Measurements from ENCODE around the gene TMC1. TPM values are rescaled to one million over a fixed set of nuclear protein-coding genes. Genes with fewer than 3 reads are reported as not detected.
"Not testable (repeated sequence)": the region's sequence is repeated elsewhere in the genome, so short reads cannot be mapped to it uniquely, and the experiment has no call there.

The TMC1 gene
- total RNA-seq, 1 donor, result 0.36 TPM

- no peak overlapping the region for H3K4me3 ChIP-seq (ENCODE audit: low read depth, low read length)
- no peak for DNase-seq (ENCODE audit: low read depth)
- no peak for TF ChIP-seq CTCF (IDR thresholded peaks at IDR 0.05; ENCODE audit: insufficient read depth, low read length)
These were observed 323.0 kb downstream of the TMC1 start for GRCh38 chr9:72844440-72844768.

DNA sequence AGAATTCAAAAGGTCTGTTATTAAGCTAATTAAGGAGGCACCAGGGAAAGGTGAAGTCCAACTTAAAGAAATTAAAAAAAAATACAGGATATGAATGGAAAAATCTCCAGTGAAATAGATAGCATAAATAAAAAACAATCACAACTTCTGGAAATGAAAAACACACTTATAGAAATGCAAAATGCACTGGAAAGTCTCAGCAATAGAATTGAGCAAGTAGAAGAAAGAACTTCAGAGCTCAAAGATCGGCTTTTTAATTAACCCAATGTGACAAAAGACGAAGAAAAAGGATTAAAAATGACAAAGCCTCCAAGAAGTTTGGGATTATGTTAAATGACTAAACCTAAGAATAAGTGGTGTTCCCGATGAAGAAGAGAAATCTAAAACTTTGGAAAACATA lies 323.6 kb downstream of the TMC1 start:
- not testable (repeated sequence) for H3K4me3 ChIP-seq (ENCODE audit: low read depth, low read length); DNase-seq (ENCODE audit: low read depth)

GRCh38 chr9:72850209-72850608 lies 328.8 kb downstream of the TMC1 start:
- DNase-seq (ENCODE audit: low read depth), result not testable (repeated sequence)

DNA sequence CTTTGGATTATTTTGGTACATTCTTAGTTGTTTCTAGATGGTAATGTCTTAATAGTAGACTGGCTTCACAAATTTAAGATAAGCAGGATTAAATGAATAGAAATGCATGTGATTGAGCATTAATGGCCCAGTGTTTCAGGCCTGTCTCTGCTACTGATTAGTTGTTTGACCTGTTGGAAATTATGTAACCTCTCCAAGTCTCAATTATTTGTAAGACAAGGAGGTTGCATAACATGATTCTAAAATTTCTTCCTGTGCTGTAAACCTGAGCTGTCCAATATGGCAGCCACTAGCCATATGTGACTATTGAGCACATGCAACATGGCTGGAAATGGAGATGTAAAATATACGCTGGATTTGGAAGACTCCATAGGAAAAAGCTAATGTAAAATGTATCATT lies 333.9 kb downstream of the TMC1 start:
- TF ChIP-seq CTCF (IDR thresholded peaks at IDR 0.05; ENCODE audit: insufficient read depth, low read length), result no peak
- H3K4me3 ChIP-seq (ENCODE audit: low read depth, low read length), result no peak overlapping the region
- DNase-seq (ENCODE audit: low read depth), result no peak

More at GRCh38 chr9:72850209-72850608, 328.8 kb downstream of the TMC1 start:
- H3K4me3 ChIP-seq (ENCODE audit: low read depth, low read length), result not testable (repeated sequence)

GRCh38 chr9:72855890-72856523 lies 334.6 kb downstream of the TMC1 start:
- TF ChIP-seq CTCF (IDR thresholded peaks at IDR 0.05; ENCODE audit: insufficient read depth, low read length), result no peak
- no peak overlapping the region for H3K4me3 ChIP-seq (ENCODE audit: low read depth, low read length)
- no peak for DNase-seq (ENCODE audit: low read depth)

DNA sequence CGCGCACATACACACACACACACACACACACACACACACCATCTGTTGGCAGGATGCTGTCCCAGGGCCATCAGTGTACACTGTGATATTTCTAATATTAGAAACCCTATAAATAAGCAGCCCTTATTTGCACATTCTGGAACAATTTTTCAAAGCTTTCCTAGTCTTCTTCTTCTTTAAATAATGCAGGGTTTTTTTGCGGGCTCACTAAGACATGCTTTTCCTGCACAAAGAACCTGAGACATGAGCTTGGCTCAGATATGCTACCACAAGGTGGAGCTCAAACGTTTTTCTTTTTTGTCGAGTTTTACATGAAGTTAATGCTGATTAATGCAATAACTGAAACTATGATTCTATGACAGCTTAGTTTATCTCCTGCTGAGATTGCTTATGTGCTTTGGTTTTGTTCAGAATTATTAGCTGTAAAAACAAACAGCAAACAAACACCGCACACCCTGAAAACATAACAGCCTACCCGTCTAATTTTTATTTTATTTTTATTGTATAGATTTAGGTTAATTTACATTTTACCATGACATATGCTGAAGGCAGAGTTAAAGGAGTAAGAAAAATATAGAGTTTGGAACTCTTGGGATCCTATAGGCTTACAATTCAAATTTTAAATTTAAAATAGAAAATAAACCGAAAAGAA lies 335.7 kb downstream of the TMC1 start:
- peak; percentile 72 for TF ChIP-seq CTCF (IDR thresholded peaks at IDR 0.05; ENCODE audit: insufficient read depth, low read length)
- DNase-seq (ENCODE audit: low read depth), result peak; percentile 85
- no peak overlapping the region for H3K4me3 ChIP-seq (ENCODE audit: low read depth, low read length)

GRCh38 chr9:72857624-72857996 lies 336.2 kb downstream of the TMC1 start:
- no peak for TF ChIP-seq CTCF (IDR thresholded peaks at IDR 0.05; ENCODE audit: insufficient read depth, low read length)
- DNase-seq (ENCODE audit: low read depth), result no peak
- H3K4me3 ChIP-seq (ENCODE audit: low read depth, low read length), result no peak overlapping the region

Data from fibroblast of the aortic adventitia (primary cell).